Activated CD4-positive, CD25-positive, alpha-beta regulatory T cell treated with anti-CD3 and anti-CD28 coated beads, Interleukin-2, amount 50 U/mL, for 72 hours (primary cell): ENCODE results near the gene CISD2.
"Not testable (repeated sequence)": the region's sequence is repeated elsewhere in the genome, so short reads cannot be mapped to it uniquely, and the experiment has no call there.

Experiments
- DNase-seq: peaks from one replicate; pipeline ENCODE4 v3.0.0; 2021

The CISD2 gene

GRCh38 chr4:102850370-102850769 is 18.4 kb upstream of the CISD2 start:
- DNase-seq: no peak

- DNase-seq: no peak
Observed at GRCh38 chr4:102858828-102859464, 9.8 kb upstream of the CISD2 start.

GRCh38 chr4:102860611-102861324 is 8.0 kb upstream of the CISD2 start:
- DNase-seq: no peak

GRCh38 chr4:102862016-102862415 is 6.8 kb upstream of the CISD2 start:
- DNase-seq: no peak

GRCh38 chr4:102862747-102863146 is 6.0 kb upstream of the CISD2 start:
- DNase-seq: no peak

- not testable (repeated sequence) for DNase-seq
Observed at GRCh38 chr4:102865327-102865726, 3.5 kb upstream of the CISD2 start.

GRCh38 chr4:102867278-102868152 is 1.3 kb upstream of the CISD2 start:
- no peak for DNase-seq

GRCh38 chr4:102868153-102868780 is 525 bp upstream of the CISD2 start:
- DNase-seq: peak; percentile 52

GRCh38 chr4:102869569-102870197 is 891 bp downstream of the CISD2 start:
- no peak for DNase-seq

- no peak for DNase-seq
Observed at GRCh38 chr4:102871772-102872171, 3.0 kb downstream of the CISD2 start.

- DNase-seq: not testable (repeated sequence)
Observed at GRCh38 chr4:102877477-102878106, 8.8 kb downstream of the CISD2 start.

GRCh38 chr4:102878349-102878748 is 9.6 kb downstream of the CISD2 start:
- not testable (repeated sequence) for DNase-seq

- no peak for DNase-seq
Observed at GRCh38 chr4:102878901-102879300, 10.1 kb downstream of the CISD2 start.

GRCh38 chr4:102881343-102881742 is 12.6 kb downstream of the CISD2 start:
- no peak for DNase-seq

GRCh38 chr4:102883278-102883677 is 14.5 kb downstream of the CISD2 start:
- no peak for DNase-seq

- DNase-seq: not testable (repeated sequence)
Observed at GRCh38 chr4:102888570-102888969, 19.8 kb downstream of the CISD2 start.

GRCh38 chr4:102889866-102890265 is 21.1 kb downstream of the CISD2 start:
- not testable (repeated sequence) for DNase-seq

- DNase-seq: not testable (repeated sequence)
Observed at GRCh38 chr4:102896547-102896946, 27.8 kb downstream of the CISD2 start.

GRCh38 chr4:102897610-102898009 is 28.8 kb downstream of the CISD2 start:
- not testable (repeated sequence) for DNase-seq

GRCh38 chr4:102901804-102902203 is 33.0 kb downstream of the CISD2 start:
- no peak for DNase-seq

- no peak for DNase-seq
Observed at GRCh38 chr4:102918859-102919258, 50.1 kb downstream of the CISD2 start.

- DNase-seq: not testable (repeated sequence)
Observed at GRCh38 chr4:102919697-102920096, 50.9 kb downstream of the CISD2 start.
